Stimulated activated CD8-positive, alpha-beta memory T cell treated with anti-CD3 and anti-CD28 coated beads, Interleukin-15, amount 100 ng/mL, for 4 hours (primary cell): Measurements from ENCODE around the gene SLC51B.
"Not testable (repeated sequence)": the region's sequence is repeated elsewhere in the genome, so short reads cannot be mapped to it uniquely, and the experiment has no call there.

Experiments used
- DNase-seq, 2 donors: peaks; one replicate each; pipeline ENCODE4 v3.0.0-alpha.2; 2020; ENCODE audit warnings: low read depth in 2 of 2

SLC51B gene

GRCh38 chr15:65066635-65067316 lies 21.6 kb downstream of the SLC51B start:
- DNase-seq: no peak

- DNase-seq: no peak
Measured at GRCh38 chr15:65067317-65067644, 22.1 kb downstream of the SLC51B start.

- no peak for DNase-seq
Measured at GRCh38 chr15:65067645-65068402, 22.6 kb downstream of the SLC51B start, which contains the start of gene RASL12. Gene RASL12 (minus strand): TSS chr15:65067991. CDS start chr15:65067835, 156 bp downstream.

- DNase-seq: no peak
Measured at GRCh38 chr15:65068403-65068788, 23.2 kb downstream of the SLC51B start.

- no peak for DNase-seq
Measured at GRCh38 chr15:65069179-65069578, 24.0 kb downstream of the SLC51B start.

- no peak for DNase-seq
Measured at GRCh38 chr15:65069779-65070546, 24.8 kb downstream of the SLC51B start.

GRCh38 chr15:65071381-65071811 lies 26.2 kb downstream of the SLC51B start:
- no peak for DNase-seq

GRCh38 chr15:65072027-65072426 lies 26.8 kb downstream of the SLC51B start:
- no peak for DNase-seq

- DNase-seq: no peak
Measured at GRCh38 chr15:65072617-65073016, 27.4 kb downstream of the SLC51B start.

GRCh38 chr15:65074946-65075345 lies 29.8 kb downstream of the SLC51B start:
- not testable (repeated sequence) for DNase-seq

GRCh38 chr15:65075607-65076395 lies 30.6 kb downstream of the SLC51B start:
- DNase-seq: not testable (repeated sequence)

GRCh38 chr15:65076486-65077290 lies 31.5 kb downstream of the SLC51B start, which contains the start of gene KBTBD13:
Gene KBTBD13 (plus strand): TSS chr15:65076746. CDS start chr15:65076816, 70 bp downstream.
- DNase-seq: no peak

GRCh38 chr15:65077291-65077980 lies 32.2 kb downstream of the SLC51B start:
- no peak for DNase-seq

- peak in 1 of 2 donors; percentile 2 for DNase-seq
Measured at GRCh38 chr15:65077981-65078352, 32.8 kb downstream of the SLC51B start.

GRCh38 chr15:65079580-65079979 lies 34.4 kb downstream of the SLC51B start:
- DNase-seq: no peak

- no peak for DNase-seq
Measured at GRCh38 chr15:65081270-65081669, 36.1 kb downstream of the SLC51B start.

GRCh38 chr15:65081758-65082157 lies 36.6 kb downstream of the SLC51B start:
- peak; percentile 8 to 13 for DNase-seq

GRCh38 chr15:65082303-65082953 lies 37.2 kb downstream of the SLC51B start:
- DNase-seq: no peak

- no peak for DNase-seq
Measured at GRCh38 chr15:65083262-65083701, 38.1 kb downstream of the SLC51B start.
